Smooth muscle cell (in vitro differentiated cells): ENCODE data around the gene METTL23. TPM values are rescaled to one million over a fixed set of nuclear protein-coding genes. Genes with fewer than 3 reads are reported as not detected.

ENCODE experiments used
- DNase-seq: peaks from one replicate; lab custom pipeline; 2025; ENCODE audit not compliant: unreplicated experiment; lab: John Stamatoyannopoulos, UW
- H2AFZ ChIP-seq: fragments of 200-600 bp; sonication (generic); 2 replicates; pipeline ENCODE4 v1.6.0; 2016; ENCODE audit warnings: antibody characterized with exemption, low read depth, mild to moderate bottlenecking
- H3F3A ChIP-seq: fragments of 200-600 bp; sonication (generic); 2 replicates; pipeline ENCODE4 v1.6.0; 2017; ENCODE audit warnings: antibody characterized with exemption, low read depth
- H3K27ac ChIP-seq: fragments of 200-600 bp; sonication (generic); 2 replicates; pipeline ENCODE4 v1.5.1; 2016; ENCODE audit warnings: low read depth, mild to moderate bottlenecking
- H3K27me3 ChIP-seq: fragments of 200-600 bp; sonication (generic); 2 replicates; pipeline ENCODE4 v1.6.1; 2016; ENCODE audit warnings: low read depth, mild to moderate bottlenecking
- H3K36me3 ChIP-seq: fragments of 200-600 bp; sonication (generic); 2 replicates; pipeline ENCODE4 v1.5.1; 2016; ENCODE audit warnings: low read depth
- H3K4me1 ChIP-seq: fragments of 200-600 bp; sonication (generic); 2 replicates; pipeline ENCODE4 v1.5.1; 2016; ENCODE audit warnings: low read depth
- H3K4me2 ChIP-seq: fragments of 200-600 bp; sonication (generic); 2 replicates; pipeline ENCODE4 v1.6.0; 2016; ENCODE audit warnings: mild to moderate bottlenecking
- H3K4me3 ChIP-seq: fragments of 200-600 bp; sonication (generic); 2 replicates; pipeline ENCODE4 v1.5.1; 2016; ENCODE audit warnings: mild to moderate bottlenecking
- H3K79me2 ChIP-seq: fragments of 200-600 bp; sonication (generic); 2 replicates; pipeline ENCODE4 v1.6.0; 2016; ENCODE audit warnings: low read depth, mild to moderate bottlenecking
- H3K9ac ChIP-seq: fragments of 200-600 bp; sonication (generic); 2 replicates; pipeline ENCODE4 v1.6.0; 2016; ENCODE audit warnings: low read depth
- H3K9me3 ChIP-seq: fragments of 200-600 bp; sonication (generic); replicated peaks from 2 replicates; pipeline ENCODE4 v1.5.1; 2016; ENCODE audit warnings: low read depth
- H4K20me1 ChIP-seq: fragments of 200-600 bp; sonication (generic); 2 replicates; pipeline ENCODE4 v1.6.0; 2016; ENCODE audit warnings: low read depth
- WGBS: methylation state at CpG from one replicate; pipeline ENCODE4 v1.1.7; 2016; ENCODE audit warnings: low lambda C conversion rate; 5-methylcytosine and 5-hydroxymethylcytosine counted together
- polyA plus RNA-seq: library from polyadenylated mRNA; unstranded; fragments of >200 nt; fragmentation: Nextera tagmentation; extraction: Ambion mirVana; gene quantifications from 2 replicates; pipeline ENCODE4 v1.2.1, GENCODE V29; 2016
- total RNA-seq: library from RNA; depleted of rRNA; stranded (reverse); fragments of >200 nt; gene quantifications from 2 replicates; pipeline ENCODE4 v1.2.3, GENCODE V29; 2014
- TF ChIP-seq, protein P1 (sequence below): fragments of 200-600 bp; sonication (generic); IDR thresholded peaks from 2 replicates; pipeline ENCODE4 v1.5.1; 2017; ENCODE audit warnings: borderline replicate concordance, mild to moderate bottlenecking, antibody characterized with exemption; ENCODE audit not compliant: insufficient read depth, poor library complexity, severe bottlenecking

The METTL23 gene
- total and polyA plus RNA-seq, 2 experiments from 2014 or later, result 28.2 to 47.1 TPM

GRCh38 chr17:76687298-76688164 lies 39.1 kb upstream of the METTL23 start:
- TF ChIP-seq, protein P1, sequence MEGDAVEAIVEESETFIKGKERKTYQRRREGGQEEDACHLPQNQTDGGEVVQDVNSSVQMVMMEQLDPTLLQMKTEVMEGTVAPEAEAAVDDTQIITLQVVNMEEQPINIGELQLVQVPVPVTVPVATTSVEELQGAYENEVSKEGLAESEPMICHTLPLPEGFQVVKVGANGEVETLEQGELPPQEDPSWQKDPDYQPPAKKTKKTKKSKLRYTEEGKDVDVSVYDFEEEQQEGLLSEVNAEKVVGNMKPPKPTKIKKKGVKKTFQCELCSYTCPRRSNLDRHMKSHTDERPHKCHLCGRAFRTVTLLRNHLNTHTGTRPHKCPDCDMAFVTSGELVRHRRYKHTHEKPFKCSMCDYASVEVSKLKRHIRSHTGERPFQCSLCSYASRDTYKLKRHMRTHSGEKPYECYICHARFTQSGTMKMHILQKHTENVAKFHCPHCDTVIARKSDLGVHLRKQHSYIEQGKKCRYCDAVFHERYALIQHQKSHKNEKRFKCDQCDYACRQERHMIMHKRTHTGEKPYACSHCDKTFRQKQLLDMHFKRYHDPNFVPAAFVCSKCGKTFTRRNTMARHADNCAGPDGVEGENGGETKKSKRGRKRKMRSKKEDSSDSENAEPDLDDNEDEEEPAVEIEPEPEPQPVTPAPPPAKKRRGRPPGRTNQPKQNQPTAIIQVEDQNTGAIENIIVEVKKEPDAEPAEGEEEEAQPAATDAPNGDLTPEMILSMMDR, result no peak
- no peak for DNase-seq
- Histone ChIP-seq H3K36me3 (no peaks in the 10 kb centered on the region), H3K9me3 (no peaks in the 10 kb centered on the region), H3F3A (peaks cover 12% of the 10 kb centered on the region), H4K20me1 (peaks cover 58% of the 10 kb centered on the region), H3K27me3 (no peaks in the 10 kb centered on the region), H2AFZ (no peak overlapping the region), H3K4me3 (no peak overlapping the region), H3K4me2 (peak overlapping the region; percentile 42), H3K9ac (no peak overlapping the region), H3K79me2 (peaks cover 18% of the 10 kb centered on the region), H3K4me1 (peaks cover 12% of the 10 kb centered on the region), H3K27ac (no peak overlapping the region)
- 86% methylated on average over 26 of the region's 26 CpGs for WGBS

DNA sequence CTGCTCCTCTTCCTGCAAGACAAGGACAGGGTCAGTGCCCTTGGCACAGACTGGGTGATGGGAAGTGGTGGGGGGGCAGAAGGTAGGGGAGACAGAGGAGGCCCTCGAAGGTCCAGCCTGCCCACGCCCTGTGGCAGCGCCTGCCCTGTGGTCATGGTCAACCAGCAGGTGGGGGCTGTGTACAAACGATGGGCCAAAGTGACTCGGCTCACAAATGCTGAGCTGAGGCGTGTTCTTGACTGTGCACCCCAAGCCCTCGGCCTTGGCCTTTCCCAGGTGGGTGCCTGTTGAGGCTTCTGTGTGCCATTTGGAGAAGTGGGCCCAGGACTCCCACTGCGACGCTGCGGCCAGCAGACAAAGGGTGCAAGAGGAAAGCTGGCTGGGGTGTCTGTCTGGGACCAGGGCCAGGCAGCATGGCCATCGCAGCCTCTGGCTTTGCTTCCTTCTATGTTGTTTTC lies 38.4 kb upstream of the METTL23 start:
- Histone ChIP-seq H3K79me2 (peaks cover 21% of the 10 kb centered on the region), H3K9me3 (no peaks in the 10 kb centered on the region), H3K36me3 (no peaks in the 10 kb centered on the region), H4K20me1 (peaks cover 57% of the 10 kb centered on the region), H3K9ac (no peak overlapping the region), H3K4me3 (no peak overlapping the region), H3K27me3 (no peaks in the 10 kb centered on the region), H3K4me1 (peaks cover 7% of the 10 kb centered on the region), H3F3A (peaks cover 5% of the 10 kb centered on the region), H3K27ac (peak overlapping the region; percentile 58), H3K4me2 (peak overlapping the region; percentile 42), H2AFZ (no peak overlapping the region)
- TF ChIP-seq, protein P1, result no peak
- 73% methylated on average over 11 of the region's 11 CpGs for WGBS
- DNase-seq, result no peak

GRCh38 chr17:76689859-76690258 lies 36.8 kb upstream of the METTL23 start:
- H2AFZ ChIP-seq, result no peak overlapping the region
- WGBS, result 91% methylated on average over 11 of the region's 11 CpGs
- no peak overlapping the region for H3K4me2 ChIP-seq
- no peaks in the 10 kb centered on the region for H3K36me3 ChIP-seq
- no peak overlapping the region for H3K4me3 ChIP-seq
- peaks cover 60% of the 10 kb centered on the region for H4K20me1 ChIP-seq
- DNase-seq, result no peak
- H3K4me1 ChIP-seq, result no peaks in the 10 kb centered on the region
- TF ChIP-seq, protein P1, result no peak
- no peak overlapping the region for H3K27ac ChIP-seq
- no peaks in the 10 kb centered on the region for H3F3A ChIP-seq
- H3K27me3 ChIP-seq, result no peaks in the 10 kb centered on the region
- H3K9ac ChIP-seq, result no peak overlapping the region
- H3K9me3 ChIP-seq, result no peaks in the 10 kb centered on the region
- peaks cover 37% of the 10 kb centered on the region for H3K79me2 ChIP-seq
